ENCODE measurements around the gene SNAPC2. TPM values are rescaled to one million over a fixed set of nuclear protein-coding genes. Genes with fewer than 3 reads are reported as not detected.
A peak's percentile ranks its signal among the peaks of the same experiment; 100 is the strongest.

The SNAPC2 gene
- 10 to 100 TPM; 13.4 to 15.4 TPM for total RNA-seq

GRCh38 chr19:7919610-7920518, at the start of gene SNAPC2:
SNAPC2 (plus strand) TSS chr19:7920338; CDS start chr19:7920367, 29 bp downstream.
- no peak for TF ChIP-seq CTCF (IDR thresholded peaks at IDR 0.05)
- Histone ChIP-seq H3K36me3 (no peaks in the 10 kb centered on the region), H3K4me3 (peak within 1 kb of the TSS; percentile 49), H3K27ac (peak within 1 kb of the TSS; percentile 80), H3K27me3 (peaks cover 40% of the 10 kb centered on the region), H3K9me3 (no peaks in the 10 kb centered on the region), H3K4me1 (peaks cover 14% of the 10 kb centered on the region), H3K9ac (ENCODE audit: low read depth in 2 of 2, low read length in 2 of 2) (peak within 1 kb of the TSS; percentile 72 to 73)
- DNase-seq = peak; percentile 97
- intact Hi-C loops (cut with DNase I) = loop anchor here (10.0 kb wide), 1 partner anchor 65 kb away; no protein-coding TSS in a partner anchor

- DNase-seq = peak; percentile 79
- no peak overlapping the region for H3K4me3 ChIP-seq
- peak overlapping the region; percentile 63 for H3K27ac ChIP-seq
- H3K36me3 ChIP-seq = no peaks in the 10 kb centered on the region
- intact Hi-C loops (cut with DNase I) = no loop called here
- no peak for TF ChIP-seq CTCF (IDR thresholded peaks at IDR 0.05)
- no peaks in the 10 kb centered on the region for H3K9me3 ChIP-seq
- no peak overlapping the region for H3K9ac ChIP-seq (ENCODE audit: low read depth in 2 of 2, low read length in 2 of 2)
- peaks cover 4% of the 10 kb centered on the region for H3K4me1 ChIP-seq
- H3K27me3 ChIP-seq = peaks cover 28% of the 10 kb centered on the region
Observed at GRCh38 chr19:7870571-7871436, 49.3 kb upstream of the SNAPC2 start.

- H3K4me1 ChIP-seq = peaks cover 4% of the 10 kb centered on the region
- H3K36me3 ChIP-seq = no peaks in the 10 kb centered on the region
- no peak overlapping the region for H3K4me3 ChIP-seq
- TF ChIP-seq CTCF (IDR thresholded peaks at IDR 0.05) = no peak
- peak overlapping the region in 1 of 2 donors; percentile 4 for H3K9ac ChIP-seq (ENCODE audit: low read depth in 2 of 2, low read length in 2 of 2)
- no peaks in the 10 kb centered on the region for H3K9me3 ChIP-seq
- H3K27ac ChIP-seq = peak overlapping the region; percentile 63
- intact Hi-C loops (cut with DNase I) = no loop called here
- DNase-seq = peak; percentile 98
- H3K27me3 ChIP-seq = peaks cover 28% of the 10 kb centered on the region
Observed at GRCh38 chr19:7871437-7872305, 48.5 kb upstream of the SNAPC2 start.

- Histone ChIP-seq H3K27ac (no peak overlapping the region), H3K4me3 (no peak overlapping the region), H3K27me3 (peaks cover 28% of the 10 kb centered on the region), H3K9ac (ENCODE audit: low read depth in 2 of 2, low read length in 2 of 2) (no peak overlapping the region), H3K4me1 (peaks cover 4% of the 10 kb centered on the region), H3K9me3 (no peaks in the 10 kb centered on the region), H3K36me3 (no peaks in the 10 kb centered on the region)
- no peak for TF ChIP-seq CTCF (IDR thresholded peaks at IDR 0.05)
- intact Hi-C loops (cut with DNase I) = no loop called here
- DNase-seq = no peak
Observed at GRCh38 chr19:7872306-7873204, 47.6 kb upstream of the SNAPC2 start.

Data from colonic mucosa (tissue), 4 donors.